ENCODE results near the gene FOXL3.

GRCh38 chr7:255721-256361, 34.1 kb upstream of the FOXL3 start:
- TF ChIP-seq CTCF (IDR thresholded peaks at IDR 0.05; ENCODE audit: borderline replicate concordance, extremely low read depth, low read length, poor library complexity, severe bottlenecking): no peak
- no peak for TF ChIP-seq EZH2 (IDR thresholded peaks at IDR 0.05; ENCODE audit: borderline replicate concordance, low read depth, low read length, severe bottlenecking)
